PC-9 (cell line): Measurements from ENCODE around the gene SLC46A3. TPM values are rescaled to one million over a fixed set of nuclear protein-coding genes. Genes with fewer than 3 reads are reported as not detected.
"Not testable (repeated sequence)": the region's sequence is repeated elsewhere in the genome, so short reads cannot be mapped to it uniquely, and the experiment has no call there.

Experiments used
- BruUV-seq: library from RNA; stranded (reverse); fragments of 400-500 nt; replicated peaks from 2 replicates; lab custom pipeline; 2021; lab: Mats Ljungman, UMichigan
- CTCF ChIA-PET: fragments of 300-600 bp; sonication (Branson Sonifier 250); formaldehyde crosslinking; loops from one replicate; lab custom pipeline; 2022; ENCODE audit warnings: antibody characterized with exemption; lab: Charles Lee
- POLR2A ChIA-PET: fragments of 300-600 bp; sonication (Branson Sonifier 250); formaldehyde crosslinking; loops from one replicate; lab custom pipeline; 2022; ENCODE audit warnings: antibody characterized with exemption; ENCODE audit not compliant: unreplicated experiment; lab: Charles Lee
- DNase-seq, 2 experiments: peaks; one replicate each; pipeline versions ENCODE4 v3.0.0 to v3.0.0-alpha.2; 2015 to 2022; ENCODE audit warnings: mixed read lengths in 1 of 2
- H2AFZ ChIP-seq: fragments of 200-600 bp; sonication (generic); 2 replicates; pipeline ENCODE4 v1.8.1; 2017; ENCODE audit warnings: antibody characterized with exemption
- H3F3A ChIP-seq: fragments of 200-600 bp; sonication (generic); 2 replicates; pipeline ENCODE4 v1.8.1; 2017; ENCODE audit warnings: antibody characterized with exemption, mild to moderate bottlenecking, low read depth; ENCODE audit not compliant: insufficient read depth
- H3K27ac ChIP-seq: fragments of 200-600 bp; sonication (generic); 2 replicates; pipeline ENCODE4 v1.6.1; 2016; ENCODE audit warnings: mixed run types
- H3K27me3 ChIP-seq: fragments of 200-600 bp; sonication (generic); 2 replicates; pipeline ENCODE4 v1.6.1; 2016; ENCODE audit warnings: low read depth, mixed run types; ENCODE audit not compliant: insufficient read depth
- H3K36me3 ChIP-seq: fragments of 200-600 bp; sonication (generic); 2 replicates; pipeline ENCODE4 v1.6.1; 2016; ENCODE audit warnings: low read depth, mixed run types
- H3K4me1 ChIP-seq: fragments of 200-600 bp; sonication (generic); replicated peaks from 2 replicates; pipeline ENCODE4 v1.6.1; 2016; ENCODE audit warnings: mixed run types; ENCODE audit not compliant: insufficient read depth
- H3K4me2 ChIP-seq: fragments of 200-600 bp; sonication (generic); 2 replicates; pipeline ENCODE4 v1.6.1; 2017; ENCODE audit warnings: mixed run types
- H3K4me3 ChIP-seq: fragments of 200-600 bp; sonication (generic); 2 replicates; pipeline ENCODE4 v1.6.1; 2016; ENCODE audit warnings: mixed run types
- H3K79me2 ChIP-seq: fragments of 200-600 bp; sonication (generic); 2 replicates; pipeline ENCODE4 v1.6.1; 2017; ENCODE audit warnings: low read depth, mixed run types
- H3K9me2 ChIP-seq: fragments of 200-600 bp; sonication (generic); 2 replicates; pipeline ENCODE4 v1.8.1; 2017; ENCODE audit warnings: mild to moderate bottlenecking; ENCODE audit not compliant: insufficient read depth
- H3K9me3 ChIP-seq: fragments of 200-600 bp; sonication (generic); 2 replicates; pipeline ENCODE4 v1.8.1; 2016; ENCODE audit warnings: low read depth; ENCODE audit not compliant: insufficient read depth
- H4K20me1 ChIP-seq: fragments of 200-600 bp; sonication (generic); 2 replicates; pipeline ENCODE4 v1.8.1; 2017; ENCODE audit not compliant: insufficient read depth
- EZH2 ChIP-seq: fragments of 200-600 bp; sonication (generic); IDR thresholded peaks from 2 replicates; pipeline ENCODE4 v1.8.0; 2017; ENCODE audit warnings: antibody characterized with exemption, low read depth
- intact Hi-C: fragments of 100-400 bp; cut with micrococcal nuclease; formaldehyde crosslinking; loops from one replicate; pipeline ENCODE4 v1.10.0; 2022; ENCODE audit not compliant: unreplicated experiment
- total RNA-seq: library from RNA; stranded (reverse); gene quantifications from 2 replicates; pipeline ENCODE4 v1.2.3, GENCODE V29; 2021
- TF ChIP-seq, protein P1 (sequence below): fragments of 200-600 bp; sonication (generic); conservative IDR thresholded peaks from 2 replicates; pipeline ENCODE4 v1.6.1; 2017; ENCODE audit warnings: mixed run types, antibody characterized with exemption, mild to moderate bottlenecking, moderate library complexity

Gene SLC46A3
- total RNA-seq, 1 experiment from 2014 or later = 0.15 TPM

DNA sequence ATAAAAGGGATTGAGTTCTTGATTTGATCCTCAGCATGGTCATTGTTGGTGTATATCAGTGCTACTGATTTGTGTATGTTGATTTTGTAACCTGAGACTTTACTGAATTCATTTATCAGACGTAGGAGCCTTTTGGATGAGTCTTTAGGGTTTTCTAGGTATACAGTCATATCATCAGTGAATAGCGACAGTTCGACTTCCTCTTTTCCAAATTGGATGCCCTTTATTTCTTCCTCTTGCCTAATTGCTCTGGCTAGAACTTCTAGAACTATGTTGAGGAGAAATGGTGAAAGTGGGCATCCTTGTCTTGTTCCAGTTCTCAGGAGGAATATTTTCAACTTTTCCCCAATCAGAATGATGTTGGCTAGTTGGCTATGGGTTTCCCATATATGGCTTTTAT is 32.9 kb downstream of the SLC46A3 start:
- 0 out of 2 replicates have a peak, but pooled peaks cover 8% of the 10 kb centered on the region for H3K9me3 ChIP-seq
- ChIA-PET CTCF (no interaction called here), POLR2A (no interaction called here)
- H3K36me3 ChIP-seq = no peaks in the 10 kb centered on the region
- peaks cover 11% of the 10 kb centered on the region; the same call in 1 of the 2 replicates for H3K27me3 ChIP-seq
- H3K4me2 ChIP-seq = no peak overlapping the region
- no peak overlapping the region for H3K27ac ChIP-seq
- H3K4me3 ChIP-seq = no peak overlapping the region
- H4K20me1 ChIP-seq = no peaks in the 10 kb centered on the region
- H2AFZ ChIP-seq = no peak overlapping the region
- no peak for DNase-seq
- no TSS peak for BruUV-seq
- H3F3A ChIP-seq = no peaks in the 10 kb centered on the region
- H3K79me2 ChIP-seq = no peaks in the 10 kb centered on the region
- intact Hi-C loops = no loop called here
- H3K9me2 ChIP-seq = no peaks in the 10 kb centered on the region; the same call in 1 of the 2 replicates
- H3K4me1 ChIP-seq = no peaks in the 10 kb centered on the region
- no peak for TF ChIP-seq EZH2
- TF ChIP-seq, protein P1, sequence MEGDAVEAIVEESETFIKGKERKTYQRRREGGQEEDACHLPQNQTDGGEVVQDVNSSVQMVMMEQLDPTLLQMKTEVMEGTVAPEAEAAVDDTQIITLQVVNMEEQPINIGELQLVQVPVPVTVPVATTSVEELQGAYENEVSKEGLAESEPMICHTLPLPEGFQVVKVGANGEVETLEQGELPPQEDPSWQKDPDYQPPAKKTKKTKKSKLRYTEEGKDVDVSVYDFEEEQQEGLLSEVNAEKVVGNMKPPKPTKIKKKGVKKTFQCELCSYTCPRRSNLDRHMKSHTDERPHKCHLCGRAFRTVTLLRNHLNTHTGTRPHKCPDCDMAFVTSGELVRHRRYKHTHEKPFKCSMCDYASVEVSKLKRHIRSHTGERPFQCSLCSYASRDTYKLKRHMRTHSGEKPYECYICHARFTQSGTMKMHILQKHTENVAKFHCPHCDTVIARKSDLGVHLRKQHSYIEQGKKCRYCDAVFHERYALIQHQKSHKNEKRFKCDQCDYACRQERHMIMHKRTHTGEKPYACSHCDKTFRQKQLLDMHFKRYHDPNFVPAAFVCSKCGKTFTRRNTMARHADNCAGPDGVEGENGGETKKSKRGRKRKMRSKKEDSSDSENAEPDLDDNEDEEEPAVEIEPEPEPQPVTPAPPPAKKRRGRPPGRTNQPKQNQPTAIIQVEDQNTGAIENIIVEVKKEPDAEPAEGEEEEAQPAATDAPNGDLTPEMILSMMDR = no peak

DNA sequence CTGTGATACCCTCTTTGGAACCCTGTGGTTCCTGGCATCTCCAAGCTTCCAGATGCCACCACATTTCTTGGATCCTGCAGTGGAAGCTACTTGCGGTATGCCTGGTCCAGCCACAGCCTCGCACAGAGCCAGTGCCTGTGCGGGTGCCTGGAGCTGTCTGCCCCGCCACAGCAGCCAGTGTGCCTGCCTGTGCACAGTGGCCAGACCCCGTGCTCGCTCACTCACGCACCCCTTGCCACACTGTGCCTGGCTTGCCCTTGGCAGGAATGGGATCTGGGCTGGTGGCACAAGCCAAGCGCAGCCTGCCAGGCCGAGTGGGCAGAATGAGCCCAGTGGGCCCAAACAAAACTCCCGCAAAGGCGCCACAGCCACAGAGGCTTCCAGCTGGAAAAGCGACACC is 33.7 kb downstream of the SLC46A3 start:
- Histone ChIP-seq H3K36me3 (no peaks in the 10 kb centered on the region), H3K27me3 (peaks cover 11% of the 10 kb centered on the region; the same call in 1 of the 2 replicates), H3K4me3 (no peak overlapping the region), H3K27ac (no peak overlapping the region), H3K79me2 (no peaks in the 10 kb centered on the region), H4K20me1 (no peaks in the 10 kb centered on the region), H3K9me2 (no peaks in the 10 kb centered on the region; the same call in 1 of the 2 replicates), H3K9me3 (0 out of 2 replicates have a peak, but pooled peaks cover 8% of the 10 kb centered on the region), H3F3A (no peaks in the 10 kb centered on the region), H3K4me1 (no peaks in the 10 kb centered on the region), H2AFZ (no peak overlapping the region), H3K4me2 (no peak overlapping the region)
- no TSS peak for BruUV-seq
- no peak for DNase-seq
- no peak for TF ChIP-seq EZH2
- TF ChIP-seq, protein P1 = no peak
- intact Hi-C loops = no loop called here
- ChIA-PET CTCF (no interaction called here), POLR2A (no interaction called here)

DNA sequence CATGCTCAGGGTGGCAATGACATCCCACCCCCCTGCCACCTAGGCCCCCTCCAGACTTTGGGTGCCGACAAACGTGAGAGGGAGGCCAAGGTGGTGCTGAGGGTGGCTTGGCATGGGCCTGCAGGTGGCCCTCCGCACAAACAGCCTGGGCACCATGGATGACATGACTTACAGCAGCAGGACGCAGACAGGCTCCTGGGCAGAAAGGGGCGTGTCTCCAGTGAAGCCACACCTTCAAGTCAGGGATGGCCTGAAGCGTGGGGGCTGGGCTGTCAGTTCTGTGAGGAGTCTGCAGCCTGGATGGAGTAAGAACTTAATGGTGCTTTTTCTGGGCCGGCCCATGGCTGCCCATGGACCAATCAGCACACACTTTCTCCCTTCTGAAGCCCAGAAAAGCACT is 34.5 kb downstream of the SLC46A3 start:
- Histone ChIP-seq H3K36me3 (no peaks in the 10 kb centered on the region), H3K9me2 (no peaks in the 10 kb centered on the region; the same call in 1 of the 2 replicates), H3K4me1 (no peaks in the 10 kb centered on the region), H3K27me3 (peaks cover 11% of the 10 kb centered on the region; the same call in 1 of the 2 replicates), H3K4me2 (no peak overlapping the region), H3K79me2 (no peaks in the 10 kb centered on the region), H3K27ac (no peak overlapping the region), H3K9me3 (0 out of 2 replicates have a peak, but pooled peaks cover 8% of the 10 kb centered on the region), H3K4me3 (no peak overlapping the region), H3F3A (peaks cover 4% of the 10 kb centered on the region; the same call in 1 of the 2 replicates), H4K20me1 (no peaks in the 10 kb centered on the region), H2AFZ (no peak overlapping the region)
- intact Hi-C loops = no loop called here
- BruUV-seq = no TSS peak
- TF ChIP-seq, protein P1 = no peak
- no peak for TF ChIP-seq EZH2
- CTCF ChIA-PET = no interaction called here
- POLR2A ChIA-PET = no interaction called here
- no peak for DNase-seq

DNA sequence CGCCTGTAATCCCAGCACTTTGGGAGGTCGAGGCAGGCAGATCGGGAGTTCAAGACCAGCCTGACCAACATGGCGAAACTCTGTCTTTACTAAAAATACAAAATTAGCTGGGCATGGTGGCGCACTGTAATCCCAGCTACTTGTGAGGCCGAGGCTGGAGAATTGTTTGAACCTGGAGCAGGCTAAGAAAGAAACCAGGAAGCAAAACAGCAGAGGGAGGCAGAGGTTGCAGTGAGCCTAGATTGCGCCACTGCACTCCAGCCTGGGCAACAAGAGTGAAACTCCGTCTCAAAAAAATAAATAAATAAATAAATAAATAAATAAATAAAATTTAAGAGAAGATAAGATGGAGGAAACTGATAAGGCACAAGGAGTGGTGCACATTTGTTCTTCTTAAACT is 35.6 kb downstream of the SLC46A3 start:
- intact Hi-C loops = not testable (repeated sequence)

More for the DNA sequence above, 35.6 kb downstream of the SLC46A3 start:
- H4K20me1 ChIP-seq, H3K4me3 ChIP-seq, H3K4me1 ChIP-seq, CTCF ChIA-PET, DNase-seq, BruUV-seq, H3K27ac ChIP-seq, H3K79me2 ChIP-seq, H3K9me2 ChIP-seq, H3K36me3 ChIP-seq, POLR2A ChIA-PET, H2AFZ ChIP-seq, H3K9me3 ChIP-seq, H3K4me2 ChIP-seq: not testable (repeated sequence)
- peaks cover 13% of the 10 kb centered on the region for H3F3A ChIP-seq
- peaks cover 11% of the 10 kb centered on the region; the same call in 1 of the 2 replicates for H3K27me3 ChIP-seq
